Glomerular endothelial cell (primary cell): ENCODE measurements around the gene C3orf20. TPM values are rescaled to one million over a fixed set of nuclear protein-coding genes. Genes with fewer than 3 reads are reported as not detected.

Source experiments
- DNase-seq: peaks from one replicate; pipeline ENCODE4 v3.0.0-alpha.2; 2011; ENCODE audit warnings: low read depth, low spot score; ENCODE audit errors: extremely low read depth
- total RNA-seq: library from RNA; depleted of rRNA; stranded (reverse); fragments of >200 nt; gene quantifications from 2 replicates; pipeline ENCODE4 v1.2.3, GENCODE V29; 2015

Gene C3orf20
- total RNA-seq, 1 donor from 2014 or later, result not detected

GRCh38 chr3:14698601-14699244 is 23.8 kb downstream of the C3orf20 start:
- DNase-seq, result no peak

GRCh38 chr3:14699643-14700042 is 24.7 kb downstream of the C3orf20 start:
- DNase-seq, result no peak

- no peak for DNase-seq
These were observed 25.9 kb downstream of the C3orf20 start for GRCh38 chr3:14700891-14701290.

- no peak for DNase-seq
These were observed 26.7 kb downstream of the C3orf20 start for GRCh38 chr3:14701676-14702075.

GRCh38 chr3:14703128-14703750 is 28.3 kb downstream of the C3orf20 start:
- no peak for DNase-seq

- DNase-seq, result no peak
These were observed 28.9 kb downstream of the C3orf20 start for GRCh38 chr3:14703791-14704190.

GRCh38 chr3:14706096-14706495 is 31.2 kb downstream of the C3orf20 start:
- no peak for DNase-seq

- no peak for DNase-seq
These were observed 41.6 kb downstream of the C3orf20 start for GRCh38 chr3:14716591-14716990.

- no peak for DNase-seq
These were observed 42.4 kb downstream of the C3orf20 start for GRCh38 chr3:14717307-14717706.

- DNase-seq, result no peak
These were observed 43.6 kb downstream of the C3orf20 start for GRCh38 chr3:14718539-14718938.

- no peak for DNase-seq
These were observed 44.1 kb downstream of the C3orf20 start for GRCh38 chr3:14719006-14719405.

- DNase-seq, result no peak
These were observed 46.4 kb downstream of the C3orf20 start for GRCh38 chr3:14721126-14721864.

- no peak for DNase-seq
These were observed 50.1 kb downstream of the C3orf20 start for GRCh38 chr3:14725013-14725412.

- no peak for DNase-seq
These were observed 50.9 kb downstream of the C3orf20 start for GRCh38 chr3:14725564-14726440.

- DNase-seq, result no peak
These were observed 51.5 kb downstream of the C3orf20 start for GRCh38 chr3:14726441-14726780.

GRCh38 chr3:14728113-14728512 is 53.2 kb downstream of the C3orf20 start:
- no peak for DNase-seq

GRCh38 chr3:14730703-14731382 is 55.9 kb downstream of the C3orf20 start:
- no peak for DNase-seq

GRCh38 chr3:14740983-14741382 is 66.0 kb downstream of the C3orf20 start:
- DNase-seq, result no peak

GRCh38 chr3:14741510-14741909 is 66.6 kb downstream of the C3orf20 start:
- DNase-seq, result no peak

- DNase-seq, result no peak
These were observed 69.6 kb downstream of the C3orf20 start for GRCh38 chr3:14744556-14744955.

GRCh38 chr3:14750650-14751049 is 75.7 kb downstream of the C3orf20 start:
- DNase-seq, result no peak
